WTC11 (cell line): ENCODE results near the gene SSNA1. TPM values are rescaled to one million over a fixed set of nuclear protein-coding genes. Genes with fewer than 3 reads are reported as not detected.

Source experiments
- ATF3 ChIP-seq: sonication (generic); formaldehyde crosslinking; conservative IDR thresholded peaks from 2 replicates; pipeline ENCODE4 v1.8.1; 2022; ENCODE audit warnings: mild to moderate bottlenecking, missing genetic modification reagents
- ATF6 ChIP-seq: sonication (generic); formaldehyde crosslinking; IDR thresholded peaks from 2 replicates; pipeline ENCODE4 v1.8.1; 2023; ENCODE audit warnings: mild to moderate bottlenecking, missing genetic modification reagents
- CTCF ChIP-seq: fragments of 200-600 bp; IDR thresholded peaks from 2 replicates; pipeline ENCODE4 v1.8.0; 2022; ENCODE audit warnings: antibody characterized with exemption
- E2F1 ChIP-seq: sonication (generic); formaldehyde crosslinking; IDR thresholded peaks from 2 replicates; pipeline ENCODE4 v1.8.0; 2022; ENCODE audit warnings: mild to moderate bottlenecking, missing genetic modification reagents
- GABPB1 ChIP-seq: sonication (generic); formaldehyde crosslinking; IDR thresholded peaks from 2 replicates; pipeline ENCODE4 v1.8.1; 2023; ENCODE audit warnings: mild to moderate bottlenecking, missing genetic modification reagents
- JAZF1 ChIP-seq: fragments of 250-450 bp; sonication (Bioruptor Pico); IDR thresholded peaks from 2 replicates; pipeline ENCODE4 v1.9.0; 2021; ENCODE audit warnings: moderate library complexity, mild to moderate bottlenecking, inconsistent platforms
- KAT7 ChIP-seq: sonication (generic); formaldehyde crosslinking; IDR thresholded peaks from 2 replicates; pipeline ENCODE4 v1.8.1; 2023; ENCODE audit warnings: missing genetic modification reagents, mild to moderate bottlenecking, borderline replicate concordance
- MLX ChIP-seq: sonication (generic); formaldehyde crosslinking; IDR thresholded peaks from 2 replicates; pipeline ENCODE4 v1.8.1; 2023; ENCODE audit warnings: mild to moderate bottlenecking, missing genetic modification reagents, moderate library complexity
- MYBL2 ChIP-seq: sonication (generic); formaldehyde crosslinking; IDR thresholded peaks from 2 replicates; pipeline ENCODE4 v1.8.1; 2023; ENCODE audit warnings: mild to moderate bottlenecking, moderate library complexity, missing genetic modification reagents
- NFE2L1 ChIP-seq: sonication (generic); formaldehyde crosslinking; IDR thresholded peaks from 2 replicates; pipeline ENCODE4 v1.8.1; 2023; ENCODE audit warnings: missing genetic modification reagents
- NR2C2 ChIP-seq: sonication (generic); formaldehyde crosslinking; IDR thresholded peaks from 2 replicates; pipeline ENCODE4 v1.8.0; 2022; ENCODE audit warnings: mild to moderate bottlenecking, missing genetic modification reagents
- PREB ChIP-seq: sonication (generic); formaldehyde crosslinking; IDR thresholded peaks from 2 replicates; pipeline ENCODE4 v1.8.1; 2022; ENCODE audit warnings: mild to moderate bottlenecking, missing genetic modification reagents, moderate library complexity, borderline replicate concordance
- TEAD4 ChIP-seq: sonication (generic); formaldehyde crosslinking; IDR thresholded peaks from 2 replicates; pipeline ENCODE4 v1.8.0; 2022; ENCODE audit warnings: mild to moderate bottlenecking, missing genetic modification reagents
- ZMAT4 ChIP-seq: fragments of 250-450 bp; sonication (Bioruptor Pico); IDR thresholded peaks from 2 replicates; pipeline ENCODE4 v1.9.0; 2021; ENCODE audit warnings: mild to moderate bottlenecking
- ZNF416 ChIP-seq: fragments of 250-450 bp; sonication (Bioruptor Pico); IDR thresholded peaks from 2 replicates; pipeline ENCODE4 v1.9.0; 2021; ENCODE audit warnings: mild to moderate bottlenecking, inconsistent platforms
- ZNF532 ChIP-seq: fragments of 250-450 bp; sonication (Bioruptor Pico); IDR thresholded peaks from 2 replicates; pipeline ENCODE4 v1.9.0; 2021; ENCODE audit warnings: mild to moderate bottlenecking, borderline replicate concordance
- total RNA-seq: library from RNA; stranded (reverse); gene quantifications from 3 replicates; pipeline ENCODE4 v1.2.3, GENCODE V29; 2021

SSNA1 gene
- total RNA-seq, 1 experiment from 2014 or later = 102 TPM

GRCh38 chr9:137188490-137189296 is at the start of gene SSNA1, which contains the start of gene ANAPC2 (continued):
- no peak for TF ChIP-seq ATF6 (CRISPR knock-in tag)
- TF ChIP-seq E2F1 = 0 out of 2 replicates have a peak, but pooled peaks have one; percentile 27
- TF ChIP-seq KAT7 (CRISPR knock-in tag) = peak; percentile 94; the same call in 1 of the 2 replicates
- TF ChIP-seq ZNF532 = no peak
- no peak for TF ChIP-seq TEAD4 (CRISPR knock-in tag)
- TF ChIP-seq PREB = 0 out of 2 replicates have a peak, but pooled peaks have one; percentile 27
- TF ChIP-seq JAZF1 (CRISPR knock-in tag) = no peak
- TF ChIP-seq ZNF416 (CRISPR knock-in tag) = no peak
- TF ChIP-seq CTCF = no peak
- TF ChIP-seq ZMAT4 = no peak
- TF ChIP-seq ATF3 (CRISPR knock-in tag) = no peak
- peak; percentile 86; the same call in 1 of the 2 replicates for TF ChIP-seq MYBL2 (CRISPR knock-in tag)
- no peak for TF ChIP-seq NFE2L1 (CRISPR knock-in tag)
- TF ChIP-seq MLX (CRISPR knock-in tag) = no peak
- TF ChIP-seq NR2C2 (CRISPR knock-in tag) = no peak
- peak; percentile 37; the same call in 1 of the 2 replicates for TF ChIP-seq GABPB1 (CRISPR knock-in tag)
